GM19193 (cell line): ENCODE measurements around the gene IGF1R.

ENCODE experiments used
- POLR2A ChIP-seq: IDR thresholded peaks from 4 replicates; pipeline ENCODE4 v1.6.1; 2011; ENCODE audit not compliant: insufficient read depth, insufficient read length; ENCODE audit errors: extremely low read depth

The IGF1R gene

GRCh38 chr15:98720031-98720430 lies 71.7 kb downstream of the IGF1R start:
- TF ChIP-seq POLR2A = no peak

DNA sequence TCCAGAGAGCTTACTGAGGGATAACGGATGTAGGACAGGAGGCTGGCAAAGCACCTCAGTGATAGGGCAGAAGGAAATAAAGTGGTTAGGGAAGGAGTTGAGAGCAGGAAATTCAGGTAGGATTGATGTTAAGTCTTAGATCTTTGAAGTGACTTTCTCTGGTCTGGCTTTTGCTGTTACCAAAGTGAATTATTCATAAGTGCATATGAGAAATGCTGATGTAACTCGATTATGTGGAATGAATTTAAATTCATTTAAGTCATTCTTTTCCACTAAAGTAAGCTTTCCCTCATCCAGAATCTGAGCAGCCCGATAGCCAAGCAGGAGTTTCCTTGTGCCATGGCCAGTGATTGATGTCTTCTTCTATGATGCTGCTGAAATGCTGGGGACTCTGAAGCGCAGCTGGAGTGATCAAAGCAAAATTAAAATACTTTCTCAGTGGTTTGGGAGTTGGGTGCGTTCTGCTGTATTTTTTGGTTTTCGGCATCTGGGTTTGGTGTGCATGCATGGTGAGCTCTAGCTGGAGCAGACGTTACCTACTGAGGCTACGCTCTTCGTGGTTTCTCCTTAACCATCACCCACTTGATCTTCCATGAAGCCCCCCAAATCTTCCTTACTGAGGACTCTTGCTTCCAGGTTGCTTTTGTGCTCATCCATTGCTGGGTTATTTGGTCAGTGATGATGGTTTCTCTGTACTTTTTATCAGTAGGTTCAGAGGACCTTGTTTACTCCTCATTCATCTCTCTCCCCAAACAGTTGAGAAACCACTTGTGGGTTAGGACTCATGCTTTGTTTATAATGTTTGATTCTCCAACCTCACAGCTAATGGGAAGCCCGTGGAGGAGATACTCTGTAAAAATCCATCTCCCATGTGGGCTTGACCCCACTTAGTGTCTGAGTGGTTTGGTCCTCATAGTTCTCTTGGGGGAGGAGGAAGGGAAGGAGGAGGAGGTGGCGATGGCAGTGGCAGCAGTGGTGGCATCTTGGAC lies 72.5 kb downstream of the IGF1R start:
- no peak for TF ChIP-seq POLR2A

DNA sequence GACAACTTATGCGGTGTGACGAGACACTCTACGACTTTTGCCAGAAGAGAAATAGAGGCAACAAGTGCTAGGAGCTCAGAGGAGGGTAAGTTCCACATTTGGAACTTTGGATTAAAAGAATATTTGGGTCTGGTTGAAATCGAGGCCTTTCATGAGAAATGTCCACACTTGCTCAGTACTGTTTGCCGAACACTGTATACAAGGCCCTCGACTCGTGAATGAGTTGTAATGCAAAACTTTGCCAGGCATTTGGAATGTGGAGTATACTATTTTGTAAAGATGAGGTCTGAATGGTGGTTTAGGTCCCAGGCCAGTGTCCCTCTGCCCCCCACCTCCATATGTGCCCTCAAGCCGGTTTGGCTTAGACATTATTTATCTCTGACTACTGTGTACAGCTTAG lies 73.9 kb downstream of the IGF1R start:
- TF ChIP-seq POLR2A = no peak

DNA sequence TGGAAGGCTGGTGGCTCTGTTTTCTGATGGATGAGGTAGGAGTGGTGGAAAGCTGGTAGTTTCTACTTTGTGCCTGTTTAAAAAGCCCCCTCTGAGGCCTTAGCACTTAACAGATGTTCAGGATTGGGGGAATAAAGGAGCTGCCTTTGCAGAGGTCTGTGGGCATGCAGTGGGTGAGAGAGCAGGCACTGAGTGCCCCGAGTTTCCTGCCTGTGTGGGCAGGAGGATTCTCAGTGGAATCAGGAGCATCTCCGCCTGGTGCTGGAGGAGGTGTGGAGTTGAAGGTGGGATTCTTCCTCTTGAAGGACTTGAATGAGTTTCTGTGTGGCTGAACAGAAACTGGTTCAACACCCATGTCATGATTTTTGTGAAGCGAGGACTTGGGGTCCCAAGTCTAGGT lies 74.3 kb downstream of the IGF1R start:
- TF ChIP-seq POLR2A = no peak

DNA sequence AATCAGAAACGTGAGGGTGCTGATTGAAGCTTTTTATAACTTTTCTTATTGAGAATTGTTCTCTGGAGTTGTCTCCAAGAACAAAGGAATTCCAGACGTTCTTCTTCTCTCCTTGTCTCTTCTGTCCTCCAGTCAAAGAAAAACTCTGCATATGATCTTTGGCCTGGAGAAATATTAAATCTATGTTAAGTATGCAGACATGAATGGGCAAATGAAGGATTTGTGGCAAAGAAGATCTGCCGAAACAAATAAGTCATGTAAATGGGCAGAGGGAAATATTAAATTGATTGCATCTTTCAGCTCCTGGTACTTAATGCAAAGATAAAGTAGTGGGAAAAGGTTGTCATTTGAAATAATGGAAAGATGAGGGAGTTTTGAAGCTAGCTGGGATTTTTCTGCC lies 74.9 kb downstream of the IGF1R start:
- no peak for TF ChIP-seq POLR2A

GRCh38 chr15:98724048-98724447 lies 75.7 kb downstream of the IGF1R start:
- no peak for TF ChIP-seq POLR2A

GRCh38 chr15:98724494-98724893 lies 76.2 kb downstream of the IGF1R start:
- no peak for TF ChIP-seq POLR2A

- no peak for TF ChIP-seq POLR2A
Measured at GRCh38 chr15:98725874-98726273, 77.5 kb downstream of the IGF1R start.

DNA sequence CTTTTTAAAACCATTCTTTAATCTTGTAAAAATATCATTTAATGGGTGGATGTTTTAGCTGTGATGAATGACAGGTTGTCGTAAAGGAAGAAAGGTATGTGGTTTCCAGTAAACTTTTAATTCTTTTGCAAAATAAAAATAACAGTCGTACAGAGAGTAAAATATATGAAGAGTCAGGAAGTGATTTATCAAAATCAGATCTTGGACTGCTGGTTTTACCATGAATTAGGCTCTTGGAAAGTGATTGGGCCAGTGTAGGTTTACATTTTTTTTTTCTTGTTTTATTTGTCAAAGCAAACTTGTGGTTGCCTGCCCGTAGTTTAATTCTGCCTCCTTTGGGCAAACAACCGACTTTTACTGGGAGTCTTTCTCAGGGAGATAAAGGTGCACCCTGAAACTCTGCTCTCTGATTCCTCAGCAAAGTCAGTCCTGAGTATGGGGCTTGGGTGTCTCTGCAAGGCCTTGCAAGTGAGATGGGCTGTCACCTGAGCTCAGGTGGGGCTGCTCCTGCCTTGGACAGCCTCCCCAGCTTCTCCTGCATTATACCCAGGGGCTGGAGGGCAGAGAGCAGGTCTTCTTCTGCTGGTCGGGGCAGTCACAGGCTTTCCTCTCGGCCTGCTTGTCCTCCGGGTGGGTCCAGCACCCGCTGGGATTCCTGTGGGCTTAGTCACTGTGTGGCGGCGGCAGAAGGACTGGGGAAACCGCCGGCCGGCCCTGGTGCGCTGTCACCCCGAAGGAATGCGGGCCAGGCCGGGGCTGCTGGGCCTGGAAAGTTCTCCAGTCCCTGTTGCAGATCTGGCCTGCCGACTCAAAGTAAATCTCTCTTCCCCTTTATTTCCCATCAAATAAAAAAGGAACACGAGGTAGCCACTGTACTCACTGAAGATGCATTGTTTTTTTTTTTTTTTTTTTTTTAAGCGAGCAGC lies 79.0 kb downstream of the IGF1R start:
- TF ChIP-seq POLR2A = no peak

DNA sequence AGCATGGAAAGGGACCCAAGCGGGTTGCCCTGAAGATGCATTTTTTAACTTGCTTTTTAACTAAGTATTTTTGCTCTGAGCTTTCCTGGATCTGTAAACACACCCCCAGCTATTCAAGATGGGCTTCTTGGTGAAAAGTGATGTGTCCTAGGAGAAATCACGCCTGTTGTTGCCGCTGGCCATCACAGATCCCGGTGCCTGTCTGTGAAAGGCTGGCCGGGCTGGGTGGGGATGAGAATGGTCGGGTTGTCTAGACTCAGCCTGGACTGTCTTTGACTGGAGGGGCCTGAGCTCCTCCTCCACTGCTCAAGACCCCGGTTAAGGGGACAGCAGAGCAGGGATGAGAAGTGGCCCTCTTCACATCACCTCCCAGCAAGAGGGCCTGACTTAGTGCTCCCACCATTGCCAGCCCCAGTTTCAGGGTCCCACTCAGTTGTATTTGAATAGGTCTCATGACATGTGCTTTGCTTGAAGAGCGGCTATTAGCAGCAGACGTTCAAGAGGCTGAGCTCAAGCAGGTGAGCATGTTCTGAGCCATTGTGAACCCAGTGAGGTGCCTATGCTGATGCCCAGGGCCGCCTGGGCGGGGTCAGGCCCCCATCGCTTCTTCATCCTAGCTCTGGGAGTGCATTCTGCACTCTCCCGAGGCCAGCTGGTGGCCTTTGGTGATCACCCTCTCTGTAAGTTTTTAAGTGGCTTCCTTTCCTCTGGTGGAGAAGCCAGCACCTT lies 79.9 kb downstream of the IGF1R start:
- TF ChIP-seq POLR2A = no peak

DNA sequence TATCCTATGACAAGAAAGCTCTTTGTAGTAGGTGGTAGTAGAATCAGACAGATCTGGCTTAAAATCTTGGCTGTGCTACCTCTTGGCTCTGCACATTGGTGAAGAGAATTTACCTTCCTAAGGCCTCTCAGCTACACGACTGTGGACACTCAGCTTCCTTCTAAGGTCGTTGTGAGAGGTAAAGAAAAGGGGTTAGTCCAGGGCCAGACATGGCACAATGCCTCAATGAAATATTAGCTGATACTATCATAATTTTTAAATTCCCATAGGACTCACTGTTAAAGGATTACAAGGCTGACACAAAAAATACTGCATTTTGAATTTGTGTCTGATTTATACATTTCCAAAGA lies 80.4 kb downstream of the IGF1R start:
- no peak for TF ChIP-seq POLR2A

GRCh38 chr15:98729446-98730042 lies 81.2 kb downstream of the IGF1R start:
- TF ChIP-seq POLR2A = no peak

DNA sequence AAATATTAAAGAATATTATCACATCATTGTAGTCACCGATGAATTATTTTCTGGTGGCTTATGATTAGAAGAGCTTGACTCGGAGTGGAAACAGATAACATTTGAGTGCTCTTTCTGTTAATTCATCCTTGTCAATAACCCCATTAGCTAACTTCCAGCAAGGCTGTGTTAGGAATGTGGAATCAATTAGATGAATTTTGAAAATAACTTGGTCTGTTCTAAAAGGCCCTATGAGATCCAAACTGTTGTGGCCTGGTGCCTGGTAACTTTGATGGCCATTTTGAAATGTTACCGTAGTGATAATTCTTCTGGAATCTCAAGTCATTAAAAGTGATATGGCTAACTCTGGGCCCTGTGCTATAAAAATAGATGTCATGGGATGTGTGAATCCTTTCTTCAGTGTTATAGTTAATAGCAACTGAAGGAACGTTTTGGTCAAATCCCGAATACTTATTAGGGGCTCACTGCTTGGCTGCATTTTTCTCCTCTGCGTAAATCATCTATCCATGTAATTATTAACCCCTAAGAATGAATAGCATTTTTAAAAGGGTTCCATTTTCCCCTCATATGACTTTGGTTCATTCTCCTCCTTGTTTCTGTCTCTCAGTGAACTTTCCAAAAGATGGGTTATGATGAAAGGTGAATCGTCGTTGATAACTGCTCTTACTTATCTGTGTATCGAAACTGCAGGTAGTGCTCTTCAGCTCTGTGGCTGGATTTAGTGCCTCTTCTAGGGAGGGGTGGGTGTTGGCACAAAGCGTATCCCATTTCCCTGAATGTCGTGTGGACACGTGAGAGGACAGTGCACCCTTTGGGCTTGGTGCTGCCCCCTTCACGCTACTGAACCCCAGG lies 82.7 kb downstream of the IGF1R start:
- TF ChIP-seq POLR2A = no peak
